Activated CD4-positive, CD25-positive, alpha-beta regulatory T cell treated with anti-CD3 and anti-CD28 coated beads, Interleukin-2, amount 50 U/mL, for 24 hours (primary cell): ENCODE measurements around the gene ZNF37A.
"Not testable (repeated sequence)": the region's sequence is repeated elsewhere in the genome, so short reads cannot be mapped to it uniquely, and the experiment has no call there.

Source experiments
- ATAC-seq, 2 donors: fragments of 150-1000 bp; cut with Tn5 transposase; one replicate each; pipeline ENCODE4 v1.10.0; 2021; ENCODE audit warnings: mild to moderate bottlenecking in 1 of 2, moderate library complexity in 1 of 2

Gene ZNF37A

GRCh38 chr10:38094158-38094926, at the start of gene ZNF37A:
ZNF37A (plus strand) TSS chr10:38094337; CDS start chr10:38096618, 2,281 bp downstream.
- peak; percentile 99 for ATAC-seq

- ATAC-seq, result no peak
These were observed 49.0 kb upstream of the ZNF37A start for GRCh38 chr10:38045129-38045528.

GRCh38 chr10:38047666-38048065, 46.5 kb upstream of the ZNF37A start:
- ATAC-seq, result no peak

- no peak for ATAC-seq
These were observed 43.9 kb upstream of the ZNF37A start for GRCh38 chr10:38050212-38050611.

- no peak for ATAC-seq
These were observed 39.8 kb upstream of the ZNF37A start for GRCh38 chr10:38054361-38054797.

GRCh38 chr10:38055274-38055894, 38.8 kb upstream of the ZNF37A start:
- ATAC-seq, result not testable (repeated sequence)

GRCh38 chr10:38069663-38070062, 24.5 kb upstream of the ZNF37A start:
- ATAC-seq, result not testable (repeated sequence)

- no peak for ATAC-seq
These were observed 23.6 kb upstream of the ZNF37A start for GRCh38 chr10:38070501-38070900.

- ATAC-seq, result no peak
These were observed 21.6 kb upstream of the ZNF37A start for GRCh38 chr10:38072552-38072951.

- ATAC-seq, result no peak
These were observed 17.4 kb upstream of the ZNF37A start for GRCh38 chr10:38076687-38077086.

GRCh38 chr10:38093318-38093717, 819 bp upstream of the ZNF37A start:
- ATAC-seq, result not testable (repeated sequence)

- peak in 1 of 2 donors; percentile 0 for ATAC-seq
These were observed 350 bp upstream of the ZNF37A start for GRCh38 chr10:38093816-38094157.

- no peak for ATAC-seq
These were observed 914 bp downstream of the ZNF37A start for GRCh38 chr10:38094927-38095574.

GRCh38 chr10:38102880-38103279, 8.7 kb downstream of the ZNF37A start:
- ATAC-seq, result no peak

GRCh38 chr10:38103756-38104155, 9.6 kb downstream of the ZNF37A start:
- no peak for ATAC-seq

GRCh38 chr10:38112159-38112558, 18.0 kb downstream of the ZNF37A start:
- no peak for ATAC-seq

GRCh38 chr10:38118072-38118807, 24.1 kb downstream of the ZNF37A start:
- no peak for ATAC-seq

- ATAC-seq, result no peak
These were observed 24.9 kb downstream of the ZNF37A start for GRCh38 chr10:38119038-38119437.

GRCh38 chr10:38127812-38128211, 33.7 kb downstream of the ZNF37A start:
- no peak for ATAC-seq

- no peak for ATAC-seq
These were observed 49.5 kb downstream of the ZNF37A start for GRCh38 chr10:38143587-38143986.

- no peak for ATAC-seq
These were observed 52.6 kb downstream of the ZNF37A start for GRCh38 chr10:38146579-38147333.

GRCh38 chr10:38147686-38148085, 53.5 kb downstream of the ZNF37A start:
- no peak for ATAC-seq
